SK-N-SH treated with all-trans-retinoic acid at 6 μM for 48 hours (cell line): ENCODE results near the gene TNNI3K.

Experiments used
- BACH2 ChIP-seq: fragments of 250-450 bp; sonication (Bioruptor Pico); IDR thresholded peaks from 2 replicates; pipeline ENCODE4 v1.9.0; 2021; ENCODE audit warnings: mild to moderate bottlenecking, borderline replicate concordance
- GLIS3 ChIP-seq: fragments of 250-450 bp; sonication (Bioruptor Pico); IDR thresholded peaks from 2 replicates; pipeline ENCODE4 v1.5.0; 2020; ENCODE audit warnings: mild to moderate bottlenecking, moderate library complexity
- RARB ChIP-seq: fragments of 250-450 bp; sonication (Bioruptor Pico); IDR thresholded peaks from 2 replicates; pipeline ENCODE4 v1.8.0; 2021; ENCODE audit warnings: mild to moderate bottlenecking, moderate library complexity
- ZC3H10 ChIP-seq: fragments of 250-450 bp; sonication (Bioruptor Pico); IDR thresholded peaks from 2 replicates; pipeline ENCODE4 v1.5.1; 2021; ENCODE audit warnings: mild to moderate bottlenecking, moderate library complexity
- ZFP3 ChIP-seq: fragments of 250-450 bp; sonication (Bioruptor Pico); IDR thresholded peaks from 2 replicates; pipeline ENCODE4 v1.5.0; 2020; ENCODE audit warnings: mild to moderate bottlenecking, moderate library complexity
- ZFP30 ChIP-seq: fragments of 450-650 bp; formaldehyde crosslinking; IDR thresholded peaks from 2 replicates; pipeline ENCODE4 v1.5.0; 2022; ENCODE audit warnings: mild to moderate bottlenecking, moderate library complexity
- ZNF70 ChIP-seq: fragments of 450-650 bp; formaldehyde crosslinking; IDR thresholded peaks from 2 replicates; pipeline ENCODE4 v1.5.0; 2020; ENCODE audit warnings: mild to moderate bottlenecking, moderate library complexity
- TF ChIP-seq, protein P1 (sequence below): fragments of 250-450 bp; sonication (Bioruptor Pico); IDR thresholded peaks from 2 replicates; pipeline ENCODE4 v1.8.0; 2021; ENCODE audit warnings: low read depth, mild to moderate bottlenecking, moderate library complexity, borderline replicate concordance
- TF ChIP-seq, protein P2 (sequence below): fragments of 250-450 bp; sonication (Bioruptor Pico); IDR thresholded peaks from 2 replicates; pipeline ENCODE4 v1.5.1; 2020; ENCODE audit warnings: low read depth, mild to moderate bottlenecking, moderate library complexity

DNA sequence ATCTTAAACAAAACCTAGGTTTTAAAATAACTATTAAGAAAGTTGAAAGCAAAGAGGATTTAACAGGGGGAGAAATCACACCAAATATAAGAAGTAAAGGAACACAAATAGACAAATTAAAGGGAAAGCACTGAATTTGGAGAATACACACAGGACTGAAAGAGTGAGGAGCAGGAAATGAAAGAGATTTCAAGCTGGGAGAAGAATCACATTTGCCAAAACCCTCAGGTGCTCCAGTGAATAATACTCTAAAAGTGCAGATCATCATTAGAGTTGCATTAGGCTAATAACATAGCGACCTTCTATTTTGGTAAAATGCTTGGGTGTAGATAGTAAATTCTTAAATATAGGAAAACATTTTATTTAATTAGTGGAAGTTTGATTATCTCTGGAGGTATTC lies 127.5 kb downstream of the TNNI3K start:
- TF ChIP-seq RARB (CRISPR knock-in tag) (no peak), ZFP30 (no peak), ZFP3 (CRISPR knock-in tag) (no peak), ZNF70 (CRISPR knock-in tag) (no peak), GLIS3 (CRISPR knock-in tag) (no peak), ZC3H10 (CRISPR knock-in tag) (no peak), BACH2 (CRISPR knock-in tag) (no peak)
- TF ChIP-seq, protein P1, sequence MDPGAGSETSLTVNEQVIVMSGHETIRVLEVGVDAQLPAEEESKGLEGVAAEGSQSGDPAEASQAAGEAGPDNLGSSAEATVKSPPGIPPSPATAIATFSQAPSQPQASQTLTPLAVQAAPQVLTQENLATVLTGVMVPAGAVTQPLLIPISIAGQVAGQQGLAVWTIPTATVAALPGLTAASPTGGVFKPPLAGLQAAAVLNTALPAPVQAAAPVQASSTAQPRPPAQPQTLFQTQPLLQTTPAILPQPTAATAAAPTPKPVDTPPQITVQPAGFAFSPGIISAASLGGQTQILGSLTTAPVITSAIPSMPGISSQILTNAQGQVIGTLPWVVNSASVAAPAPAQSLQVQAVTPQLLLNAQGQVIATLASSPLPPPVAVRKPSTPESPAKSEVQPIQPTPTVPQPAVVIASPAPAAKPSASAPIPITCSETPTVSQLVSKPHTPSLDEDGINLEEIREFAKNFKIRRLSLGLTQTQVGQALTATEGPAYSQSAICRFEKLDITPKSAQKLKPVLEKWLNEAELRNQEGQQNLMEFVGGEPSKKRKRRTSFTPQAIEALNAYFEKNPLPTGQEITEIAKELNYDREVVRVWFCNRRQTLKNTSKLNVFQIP (CRISPR knock-in tag), result no peak
- TF ChIP-seq, protein P2, sequence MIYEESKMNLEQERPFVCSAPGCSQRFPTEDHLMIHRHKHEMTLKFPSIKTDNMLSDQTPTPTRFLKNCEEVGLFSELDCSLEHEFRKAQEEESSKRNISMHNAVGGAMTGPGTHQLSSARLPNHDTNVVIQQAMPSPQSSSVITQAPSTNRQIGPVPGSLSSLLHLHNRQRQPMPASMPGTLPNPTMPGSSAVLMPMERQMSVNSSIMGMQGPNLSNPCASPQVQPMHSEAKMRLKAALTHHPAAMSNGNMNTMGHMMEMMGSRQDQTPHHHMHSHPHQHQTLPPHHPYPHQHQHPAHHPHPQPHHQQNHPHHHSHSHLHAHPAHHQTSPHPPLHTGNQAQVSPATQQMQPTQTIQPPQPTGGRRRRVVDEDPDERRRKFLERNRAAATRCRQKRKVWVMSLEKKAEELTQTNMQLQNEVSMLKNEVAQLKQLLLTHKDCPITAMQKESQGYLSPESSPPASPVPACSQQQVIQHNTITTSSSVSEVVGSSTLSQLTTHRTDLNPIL, result no peak
